Hematopoietic multipotent progenitor cell treated with erythropoietin and hydrocortisone succinate and interleukin-3 and kit ligand, for 17 days (in vitro differentiated cells): Measurements from ENCODE around the gene PDE6A.
"Not testable (repeated sequence)": the region's sequence is repeated elsewhere in the genome, so short reads cannot be mapped to it uniquely, and the experiment has no call there.

ENCODE experiments used
- DNase-seq: peaks from one replicate; pipeline ENCODE4 v3.0.0-alpha.2; 2015; ENCODE audit warnings: low spot score

Gene PDE6A

DNA sequence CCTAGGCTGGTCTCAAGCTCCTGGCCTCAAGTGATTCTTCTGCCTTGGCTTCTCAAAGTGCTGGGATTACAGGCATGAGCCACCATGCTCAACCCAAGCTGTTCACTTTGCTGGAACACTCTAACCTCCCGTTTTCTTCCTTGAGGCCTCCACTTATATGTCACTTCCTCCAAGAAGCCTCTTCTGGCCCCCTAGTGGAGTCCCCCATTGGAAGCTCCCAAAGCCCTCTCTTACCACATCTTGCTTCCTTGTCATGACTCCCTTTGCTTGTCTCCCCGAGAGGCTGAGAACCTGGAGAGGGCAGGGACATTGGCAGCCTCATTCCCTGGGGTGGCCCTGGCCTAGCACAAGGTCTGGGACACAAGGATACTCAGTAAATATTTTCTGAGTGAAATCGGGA, 80.8 kb downstream of the PDE6A start:
- no peak for DNase-seq

DNA sequence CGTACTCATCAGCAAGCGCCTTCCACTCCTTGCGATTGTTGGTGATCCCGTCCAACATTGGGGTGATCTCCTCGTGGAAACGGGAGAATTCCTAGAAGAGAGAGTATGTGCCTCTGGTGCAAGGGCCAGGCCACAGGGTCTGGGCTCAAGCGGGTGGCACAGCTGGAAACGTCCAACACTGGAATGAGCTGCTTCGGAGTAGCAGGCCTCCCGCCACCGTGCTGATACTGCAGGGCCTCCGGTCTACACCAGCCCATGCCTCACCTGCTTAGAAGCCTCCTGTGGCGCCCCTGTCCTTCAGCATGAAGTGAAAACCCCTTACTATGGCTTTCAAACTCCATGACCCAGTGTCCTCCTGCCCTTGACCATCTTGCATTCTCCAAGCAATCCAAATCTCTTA, 81.4 kb downstream of the PDE6A start:
- DNase-seq = no peak

DNA sequence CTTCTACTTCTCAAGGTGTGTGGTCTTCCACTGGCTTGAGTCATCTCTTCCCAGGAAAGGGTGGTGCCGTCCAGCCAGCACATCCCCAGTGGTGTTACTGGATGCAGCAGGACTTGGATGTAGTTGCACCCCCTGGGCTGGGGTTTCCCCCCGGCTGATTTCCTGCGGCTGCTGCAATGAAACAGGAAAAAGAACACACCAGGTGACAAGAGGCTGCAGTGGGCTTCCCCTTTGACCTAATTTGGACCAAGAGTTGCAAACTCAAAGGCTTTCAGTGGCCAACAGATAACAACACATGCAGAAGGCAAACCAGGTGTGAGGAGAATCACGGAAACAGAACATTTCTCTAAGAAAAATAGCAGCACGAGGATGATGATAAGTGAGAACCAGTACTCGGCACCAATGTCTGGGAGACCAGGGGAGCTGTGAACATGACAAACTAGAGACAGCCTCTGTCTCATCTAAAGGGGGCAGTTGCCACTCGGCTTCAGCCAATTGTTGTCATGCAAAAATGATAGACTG, 83.7 kb downstream of the PDE6A start:
- no peak for DNase-seq

DNA sequence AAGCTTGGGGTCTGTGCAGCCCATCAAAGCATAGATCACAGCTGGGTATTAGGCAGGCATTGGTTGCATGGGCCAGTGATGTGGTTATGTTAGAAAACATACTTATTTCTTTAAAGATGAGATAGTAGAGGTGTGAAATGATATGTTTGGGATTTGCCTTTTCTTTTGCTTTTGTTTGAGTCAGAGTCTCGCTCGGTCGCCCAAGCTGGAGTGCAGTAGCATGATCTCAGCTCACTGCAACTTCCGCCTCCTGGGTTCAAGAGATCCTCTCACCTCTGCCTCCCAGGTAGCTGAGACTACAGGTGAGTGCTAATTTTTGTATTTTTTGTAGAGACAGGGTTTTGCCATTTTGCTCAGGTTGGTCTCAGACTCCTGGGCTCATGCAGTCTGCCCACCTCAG, 84.8 kb downstream of the PDE6A start:
- DNase-seq = no peak

DNA sequence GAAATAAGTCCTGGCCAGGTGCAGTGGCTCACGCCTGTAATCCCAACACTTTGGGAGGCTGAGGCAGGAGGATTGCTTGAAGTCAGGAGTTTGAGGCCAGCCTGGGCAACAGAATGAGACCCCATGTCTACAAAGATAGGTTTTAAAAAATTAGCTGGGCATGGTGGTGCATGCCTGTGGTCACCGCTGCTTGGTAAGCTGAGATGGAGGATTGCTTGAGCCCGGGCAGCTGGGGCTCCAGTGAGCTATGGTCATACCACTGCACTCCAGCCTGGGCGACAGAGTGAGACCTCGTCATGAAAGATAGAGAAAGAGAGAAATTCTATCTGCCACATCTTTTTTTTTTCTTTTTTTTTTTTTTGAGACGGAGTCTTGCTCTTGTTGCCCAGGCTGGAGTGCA, 86.1 kb downstream of the PDE6A start:
- DNase-seq = not testable (repeated sequence)

DNA sequence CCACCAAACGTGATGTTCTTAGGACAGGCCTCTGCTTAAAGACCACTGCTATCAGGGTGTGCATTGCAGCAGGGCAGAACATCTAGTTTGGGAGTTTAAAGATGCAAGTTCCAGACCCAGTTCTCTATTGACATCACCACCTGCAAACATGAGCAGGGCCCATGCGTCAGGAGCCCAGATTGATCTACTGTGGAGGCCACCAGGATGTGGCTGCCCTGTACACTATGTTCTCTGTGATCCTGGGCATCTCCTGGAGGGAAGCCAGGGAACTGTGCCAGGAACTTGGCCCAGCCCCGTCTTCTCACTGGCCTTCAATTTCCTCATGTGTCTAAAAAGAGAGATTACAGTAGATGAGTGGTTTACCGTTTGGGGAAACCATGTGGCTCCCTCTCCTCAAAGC, 87.1 kb downstream of the PDE6A start:
- peak; percentile 42 for DNase-seq

DNA sequence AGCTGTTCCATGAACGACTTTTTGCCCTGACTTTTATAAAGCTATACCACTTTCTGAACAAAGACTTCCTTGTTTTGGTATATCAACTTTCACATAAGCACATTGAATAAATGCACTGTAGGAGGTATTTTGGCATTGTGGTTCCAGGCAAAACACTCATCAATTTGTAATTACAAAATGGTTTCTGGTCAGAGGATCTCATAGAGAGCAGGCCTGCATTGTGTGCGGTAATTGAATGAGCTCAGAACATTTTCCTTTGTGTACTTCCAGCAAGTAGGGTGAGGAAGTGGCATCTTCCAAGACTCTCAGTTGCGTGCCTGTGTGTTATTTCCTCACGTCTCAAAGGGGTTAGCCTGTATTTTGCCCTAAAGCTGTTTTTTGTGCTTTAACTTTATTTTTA, 89.2 kb downstream of the PDE6A start:
- no peak for DNase-seq

DNA sequence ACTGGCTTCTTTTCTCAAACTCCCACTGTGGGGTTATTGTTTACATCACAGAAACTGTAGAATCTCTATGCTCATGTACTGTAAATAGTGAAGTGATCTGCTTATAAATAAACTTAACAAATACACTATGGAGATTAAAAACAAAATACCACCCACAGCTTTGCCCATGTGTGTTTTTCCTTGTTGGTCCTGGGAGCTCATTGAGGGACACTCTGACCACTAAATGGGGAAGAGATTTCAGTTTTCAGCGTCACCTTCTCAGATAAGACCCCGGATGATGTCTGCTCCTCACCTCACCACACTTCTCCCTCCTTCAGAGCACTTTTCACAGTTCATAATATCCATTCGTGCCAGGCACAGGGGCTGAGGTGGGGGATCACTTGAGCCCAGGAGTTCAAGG, 89.7 kb downstream of the PDE6A start:
- no peak for DNase-seq

DNA sequence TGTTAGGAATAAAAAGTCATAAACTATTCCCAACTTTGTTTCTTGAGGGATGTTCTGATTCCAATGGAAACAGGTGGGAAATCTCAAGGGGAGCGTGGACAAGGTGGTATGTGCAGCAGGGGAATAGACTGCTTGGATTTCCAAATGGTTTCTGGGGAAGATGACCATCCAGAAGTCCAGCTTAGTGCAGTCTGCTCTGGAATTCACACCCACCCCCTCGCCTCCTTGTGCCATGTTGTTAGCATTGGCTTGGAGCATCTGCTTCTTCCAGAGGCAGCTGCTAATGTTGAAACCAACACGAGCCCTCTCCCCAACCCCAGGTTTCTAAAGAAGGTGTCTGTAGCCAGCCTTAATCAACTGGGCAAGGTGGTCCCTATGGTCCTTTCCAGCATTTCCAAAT, 90.9 kb downstream of the PDE6A start:
- DNase-seq = no peak

DNA sequence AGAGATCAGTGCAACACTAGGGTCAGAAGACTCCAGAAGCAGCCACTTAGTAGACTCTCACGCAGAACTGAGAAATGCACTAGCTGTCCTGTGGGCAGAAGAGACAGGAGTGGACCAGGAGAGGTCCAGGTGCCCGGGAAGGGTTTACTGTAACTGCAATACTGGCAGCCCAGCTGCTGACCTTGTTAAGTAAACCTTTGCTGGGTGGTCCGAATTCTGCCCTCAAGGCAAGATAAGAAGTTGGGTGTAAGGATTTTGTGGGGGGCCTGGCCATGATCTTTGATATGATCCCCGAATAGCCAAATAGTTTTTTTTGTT, 91.3 kb downstream of the PDE6A start:
- DNase-seq = no peak

DNA sequence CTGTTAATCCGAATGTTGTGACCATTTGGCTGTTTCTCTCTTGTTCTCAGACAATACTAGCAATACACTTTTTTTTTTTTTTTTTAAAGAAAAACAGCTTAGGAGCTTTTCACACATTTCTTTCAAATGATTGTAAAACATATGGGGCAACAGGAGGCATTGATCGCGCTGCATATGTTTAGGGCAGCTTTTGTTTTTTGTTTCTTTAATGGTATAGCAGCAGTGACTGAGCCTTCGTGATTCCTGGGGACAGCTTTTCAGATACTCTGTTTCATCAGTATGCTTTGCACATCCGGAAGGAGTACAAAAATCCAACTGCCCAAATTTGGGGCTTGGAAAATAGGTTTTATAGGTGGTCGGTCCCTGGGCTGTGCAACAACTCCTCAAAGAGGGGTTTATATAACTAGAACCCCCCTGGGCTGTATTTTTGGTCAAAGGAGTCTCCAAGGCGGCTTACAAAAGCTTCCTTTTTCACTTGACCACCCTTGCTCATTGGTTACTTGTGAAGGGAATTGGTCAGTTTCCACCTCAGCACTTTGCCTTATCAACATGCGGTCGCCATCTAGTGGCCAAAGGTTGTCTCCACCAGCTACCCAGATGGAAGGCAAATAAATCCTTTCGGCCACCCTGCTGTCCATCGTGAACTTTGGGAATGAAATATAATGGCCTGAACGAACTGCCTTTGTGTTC, 91.8 kb downstream of the PDE6A start:
- peak; percentile 79 for DNase-seq

DNA sequence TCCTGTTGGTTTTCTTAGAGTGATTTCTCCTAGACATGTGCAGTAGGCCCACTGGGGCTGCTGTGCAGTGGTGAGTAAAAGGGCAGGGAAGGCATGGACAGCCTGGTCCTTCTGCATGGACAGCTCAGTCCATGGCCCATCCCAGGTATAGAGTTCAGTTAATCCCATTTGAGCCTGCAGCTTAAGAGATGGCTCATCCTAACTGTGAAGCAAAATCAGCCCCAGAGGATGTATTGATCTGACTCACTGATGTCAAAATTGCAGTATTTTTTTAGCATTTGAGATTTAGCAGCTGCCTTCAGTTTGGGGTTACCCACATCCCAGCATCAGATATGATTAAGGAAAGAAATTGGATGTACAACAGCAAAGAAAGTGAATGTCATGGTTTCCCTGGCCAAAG, 93.4 kb downstream of the PDE6A start:
- DNase-seq = no peak

DNA sequence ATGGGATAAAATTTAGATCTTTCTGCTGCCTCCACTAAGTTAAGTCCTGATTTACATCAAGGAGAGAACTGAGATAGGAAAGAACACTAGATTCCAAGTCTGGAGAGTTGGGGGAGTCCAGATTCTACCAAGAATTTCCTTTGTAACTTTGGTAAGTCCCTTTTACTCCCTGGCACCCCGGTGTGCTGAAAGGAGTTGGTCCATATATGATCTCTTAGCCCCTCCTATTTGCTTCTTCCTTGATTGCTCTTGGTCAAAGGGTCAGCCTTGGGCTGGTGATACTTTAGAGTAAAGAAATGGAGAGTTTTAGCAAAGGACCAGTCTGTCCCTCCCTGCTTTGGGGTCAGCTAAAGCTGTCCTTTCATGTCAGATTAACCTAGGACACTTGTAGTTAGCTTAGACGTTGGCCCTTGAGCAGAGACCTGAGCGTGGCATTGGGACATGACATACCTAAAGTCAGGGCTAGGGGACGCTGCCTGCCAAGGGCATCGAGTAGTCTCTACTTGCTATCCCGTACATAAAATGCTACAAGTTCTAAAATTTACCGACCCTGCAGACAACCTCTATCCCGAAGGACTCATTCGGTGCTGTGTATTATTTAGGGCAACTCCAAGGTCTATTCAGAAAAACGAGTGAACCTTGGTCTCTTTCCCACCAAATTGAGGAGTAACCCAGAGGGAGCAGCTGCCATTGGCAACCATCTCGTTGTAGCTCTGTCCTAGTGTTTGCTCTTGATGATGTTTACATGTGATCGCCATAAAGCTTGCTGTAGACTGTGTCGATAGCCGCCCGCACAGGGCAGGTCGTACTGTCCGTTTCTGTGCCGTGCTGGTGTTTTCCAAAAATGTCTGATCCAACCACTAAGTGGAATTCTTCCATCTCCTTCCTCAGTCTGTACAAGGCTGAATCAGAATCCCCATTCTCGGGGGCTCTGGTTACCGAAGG, 94.4 kb downstream of the PDE6A start:
- peak; percentile 22 for DNase-seq

DNA sequence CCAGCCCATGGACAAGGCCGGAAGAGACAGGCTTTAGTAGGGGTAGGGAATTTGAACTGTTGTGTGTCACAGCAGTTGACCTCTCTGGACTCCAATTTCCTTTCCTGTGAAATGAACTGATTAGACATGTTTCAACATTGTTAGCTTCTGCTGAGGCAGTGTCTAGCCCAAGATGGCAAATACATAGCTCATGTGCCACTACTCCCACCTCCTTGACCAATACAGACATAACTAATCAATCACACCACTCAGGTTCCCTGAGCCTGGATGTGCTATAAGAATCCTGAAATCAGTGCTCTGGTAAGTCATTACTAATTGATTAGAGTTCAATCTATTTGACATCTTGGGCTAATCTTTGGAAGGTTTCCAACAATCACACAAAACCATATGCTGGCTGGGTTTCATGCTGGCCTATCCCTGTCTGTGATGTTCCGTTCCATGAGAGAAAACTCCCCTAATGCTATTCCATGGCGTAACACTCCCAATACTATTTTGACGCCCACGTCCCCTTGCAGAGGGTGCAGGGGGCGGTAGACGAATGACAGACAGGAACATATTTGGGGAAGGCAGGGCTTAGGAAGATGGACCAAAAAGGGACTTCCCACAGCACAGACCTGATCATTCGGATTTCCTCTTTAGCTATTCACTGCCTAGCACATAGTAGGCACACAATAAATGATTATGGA, 95.2 kb downstream of the PDE6A start:
- DNase-seq = no peak

DNA sequence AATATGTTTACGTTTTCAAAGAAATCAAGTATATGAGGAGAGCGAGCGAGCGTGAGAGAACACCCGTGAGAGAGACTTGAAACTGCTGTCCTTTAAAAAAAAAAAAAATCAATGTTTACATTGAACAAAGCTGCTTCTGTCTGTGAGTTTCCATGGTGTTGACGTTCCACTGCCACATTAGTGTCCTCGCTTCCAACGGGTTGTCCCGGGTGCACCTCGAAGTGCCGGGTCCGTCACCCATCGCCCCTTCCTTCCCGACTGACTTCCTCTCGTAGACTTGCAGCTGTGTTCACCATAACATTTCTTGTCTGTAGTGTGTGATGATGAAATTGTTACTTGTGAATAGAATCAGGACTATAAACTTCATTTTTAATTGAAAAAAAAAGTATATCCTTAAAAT, 97.0 kb downstream of the PDE6A start:
- DNase-seq = no peak

DNA sequence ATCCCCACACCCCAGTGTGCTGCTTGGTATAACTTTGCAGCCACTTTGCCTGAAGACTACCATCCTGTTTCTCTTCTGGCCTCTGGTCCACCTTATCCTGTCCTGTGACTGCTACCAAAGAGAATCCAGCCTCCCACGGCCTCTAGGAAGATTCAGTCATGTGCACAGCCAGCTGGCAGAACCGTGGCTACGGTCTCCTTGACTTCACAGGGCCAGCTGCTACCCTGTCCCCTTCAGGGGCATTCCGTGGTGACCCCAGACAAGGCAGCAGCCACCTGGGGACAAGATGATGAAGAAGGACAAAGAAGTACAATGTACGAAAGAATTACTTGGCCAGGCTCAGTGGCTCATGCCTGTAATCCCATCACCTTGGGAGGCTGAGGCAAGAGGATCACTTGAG, 98.6 kb downstream of the PDE6A start:
- no peak for DNase-seq

DNA sequence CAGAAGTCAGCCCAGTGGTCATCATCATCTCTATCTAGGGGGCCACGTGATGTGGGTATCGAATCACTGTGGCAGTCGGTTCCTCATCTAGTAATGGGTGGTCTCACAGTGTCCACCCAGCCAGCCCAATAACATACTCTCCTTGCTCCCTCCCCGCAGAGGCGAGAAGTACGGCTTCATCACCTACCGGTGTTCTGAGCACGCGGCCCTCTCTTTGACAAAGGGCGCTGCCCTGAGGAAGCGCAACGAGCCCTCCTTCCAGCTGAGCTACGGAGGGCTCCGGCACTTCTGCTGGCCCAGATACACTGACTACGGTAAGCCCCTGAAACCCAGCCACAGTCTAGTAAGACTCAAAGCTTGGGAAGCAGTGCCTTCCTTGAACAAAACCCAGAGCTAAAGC, 99.0 kb downstream of the PDE6A start:
- no peak for DNase-seq

DNA sequence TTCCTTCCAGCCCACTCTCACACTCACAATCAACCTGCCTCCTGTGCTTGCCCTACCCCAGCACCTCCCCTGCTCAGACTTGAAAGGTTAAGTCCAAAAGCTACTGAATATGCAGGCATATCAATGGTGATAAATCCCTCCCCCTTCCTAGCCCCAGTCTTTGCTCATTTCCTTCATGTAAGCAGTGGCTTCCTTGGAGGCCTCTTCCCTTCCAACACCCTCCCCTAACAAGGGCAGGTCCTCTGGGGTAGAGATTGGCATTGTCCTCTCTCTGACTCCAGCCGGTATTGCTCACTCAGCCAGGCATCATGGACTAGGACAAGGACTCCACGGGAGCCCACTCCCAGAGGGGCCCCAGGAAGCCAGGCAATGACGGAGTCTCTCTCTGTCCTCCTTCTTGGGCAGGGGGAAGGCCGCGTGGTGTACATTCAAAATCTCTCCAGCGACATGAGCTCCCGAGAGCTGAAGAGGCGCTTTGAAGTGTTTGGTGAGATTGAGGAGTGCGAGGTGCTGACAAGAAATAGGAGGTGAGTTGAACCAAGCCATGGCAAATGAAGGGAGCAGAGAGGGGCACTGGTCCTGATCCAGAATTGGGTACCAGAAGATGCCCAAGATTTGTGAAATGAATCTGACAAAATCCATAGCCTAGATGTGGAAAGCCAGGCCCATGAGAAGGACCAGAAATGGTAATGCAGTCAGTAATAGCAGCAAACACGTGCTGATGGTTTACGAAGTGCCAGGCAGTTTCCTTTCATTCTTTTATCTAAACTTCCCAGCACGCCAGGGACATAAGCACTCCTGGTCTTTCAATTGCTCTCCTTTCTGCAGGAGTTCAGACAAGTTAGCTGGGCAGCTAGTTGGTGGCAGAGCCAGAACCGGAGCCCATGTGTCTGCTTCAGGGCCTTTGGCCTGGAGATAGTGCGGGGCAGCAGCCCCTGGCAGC, 102.5 kb downstream of the PDE6A start:
- DNase-seq = no peak

DNA sequence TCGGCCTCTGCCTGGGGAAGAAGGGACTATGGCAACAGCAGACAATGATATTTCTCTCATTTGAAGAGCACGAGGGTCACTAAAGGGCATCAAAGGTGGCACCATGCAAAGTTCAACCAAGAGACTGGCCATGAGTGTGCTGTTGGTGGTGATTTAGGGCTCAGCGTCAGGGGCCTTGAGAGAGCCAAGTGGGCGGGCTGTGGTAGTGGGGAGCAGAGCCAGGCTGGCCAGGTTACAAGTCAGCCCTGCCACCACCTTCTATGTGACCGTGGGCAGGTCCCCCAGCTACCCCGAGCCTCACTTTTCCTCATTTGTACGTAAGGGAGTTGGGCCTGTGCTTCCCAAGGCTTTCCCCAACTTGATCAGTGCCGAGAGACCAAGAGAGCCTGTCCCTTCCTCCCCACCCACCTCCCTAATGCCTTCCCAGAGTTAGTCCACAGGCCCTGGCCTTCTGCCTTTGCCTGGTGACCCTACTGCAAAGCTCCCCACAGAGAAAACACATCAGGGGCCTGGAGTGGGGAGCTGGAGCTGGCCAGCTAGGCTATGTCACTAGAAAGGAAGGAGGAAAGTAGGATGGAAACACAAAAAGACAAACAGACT, 104.3 kb downstream of the PDE6A start:
- no peak for DNase-seq

DNA sequence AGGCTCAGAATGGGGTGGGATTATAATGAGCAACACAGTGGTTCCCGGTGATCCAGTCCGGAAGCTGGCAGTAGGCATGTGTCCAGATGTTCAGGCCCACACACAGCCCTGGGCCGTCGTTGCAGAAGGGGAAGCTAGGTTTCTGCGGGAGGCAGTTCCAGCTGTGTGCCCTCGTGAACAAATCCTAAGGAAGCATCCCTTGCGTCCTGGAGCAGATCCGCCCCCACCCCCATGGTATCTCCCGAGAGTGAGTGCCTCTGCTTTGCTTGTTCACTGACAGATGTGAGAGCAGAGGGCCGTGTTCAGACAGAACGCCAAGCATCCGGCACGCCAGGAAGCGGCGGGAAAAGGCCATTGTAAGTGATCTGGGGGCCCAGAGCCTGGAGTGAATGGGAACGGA, 104.8 kb downstream of the PDE6A start:
- no peak for DNase-seq
